Measurements from ENCODE around the gene FAM184B. TPM values are rescaled to one million over a fixed set of nuclear protein-coding genes. Genes with fewer than 3 reads are reported as not detected.
A peak's percentile ranks its signal among the peaks of the same experiment; 100 is the strongest.

FAM184B gene
- total RNA-seq, 4 donors from 2014 or later, result 0.07 to 0.13 TPM; not detected in 2

- no peak for DNase-seq (ENCODE audit: low spot score in 2 of 2)
- no peak overlapping the region for H3K4me3 ChIP-seq (ENCODE audit: low read depth, poor library complexity, severe bottlenecking)
- intact Hi-C loops (cut with DNase I; ENCODE audit: low total_unique reads), result no loop called here
- TF ChIP-seq CTCF (IDR thresholded peaks at IDR 0.05), result no peak
- no peak for TF ChIP-seq POLR2A (IDR thresholded peaks at IDR 0.05)
- 31 to 32% methylated on average over 1 of the region's 1 CpG for WGBS, 2 donors
Observed at GRCh38 chr4:17757621-17758020, 23.8 kb downstream of the FAM184B start.

- DNase-seq (ENCODE audit: low spot score in 2 of 2), result no peak
- H3K4me3 ChIP-seq (ENCODE audit: low read depth, poor library complexity, severe bottlenecking), result no peak overlapping the region
- TF ChIP-seq POLR2A (IDR thresholded peaks at IDR 0.05) (no peak), CTCF (IDR thresholded peaks at IDR 0.05) (no peak)
- intact Hi-C loops (cut with DNase I; ENCODE audit: low total_unique reads), result no loop called here
- WGBS, 2 donors, result 91 to 96% methylated on average over 2 of the region's 2 CpGs
Observed at GRCh38 chr4:17753646-17754045, 27.8 kb downstream of the FAM184B start.

GRCh38 chr4:17740702-17741101 is 40.7 kb downstream of the FAM184B start:
- H3K4me3 ChIP-seq (ENCODE audit: low read depth, poor library complexity, severe bottlenecking), result no peak overlapping the region
- 81 to 87% methylated on average over 4 of the region's 4 CpGs for WGBS, 2 donors
- intact Hi-C loops (cut with DNase I; ENCODE audit: low total_unique reads), result no loop called here
- TF ChIP-seq POLR2A (IDR thresholded peaks at IDR 0.05) (no peak), CTCF (IDR thresholded peaks at IDR 0.05) (no peak)
- DNase-seq (ENCODE audit: low spot score in 2 of 2), result no peak

- no peak overlapping the region for H3K4me3 ChIP-seq (ENCODE audit: low read depth, poor library complexity, severe bottlenecking)
- intact Hi-C loops (cut with DNase I; ENCODE audit: low total_unique reads), result no loop called here
- no peak for DNase-seq (ENCODE audit: low spot score in 2 of 2)
- TF ChIP-seq POLR2A (IDR thresholded peaks at IDR 0.05) (no peak), CTCF (IDR thresholded peaks at IDR 0.05) (no peak)
- 86 to 87% methylated on average over 2 of the region's 2 CpGs for WGBS, 2 donors
Observed at GRCh38 chr4:17736484-17736883, 44.9 kb downstream of the FAM184B start.

GRCh38 chr4:17726911-17727310 is 54.5 kb downstream of the FAM184B start:
- no peak overlapping the region for H3K4me3 ChIP-seq (ENCODE audit: low read depth, poor library complexity, severe bottlenecking)
- WGBS, 2 donors, result 90 to 95% methylated on average over 2 of the region's 2 CpGs
- TF ChIP-seq CTCF (IDR thresholded peaks at IDR 0.05) (no peak), POLR2A (IDR thresholded peaks at IDR 0.05) (no peak)
- intact Hi-C loops (cut with DNase I; ENCODE audit: low total_unique reads), result no loop called here
- DNase-seq (ENCODE audit: low spot score in 2 of 2), result peak in 1 of 2 donors; percentile 9

GRCh38 chr4:17723648-17724047 is 57.8 kb downstream of the FAM184B start:
- no peak for TF ChIP-seq POLR2A (IDR thresholded peaks at IDR 0.05)
- no peak for TF ChIP-seq CTCF (IDR thresholded peaks at IDR 0.05)
- DNase-seq (ENCODE audit: low spot score in 2 of 2), result peak in 1 of 2 donors; percentile 39
- intact Hi-C loops (cut with DNase I; ENCODE audit: low total_unique reads), result no loop called here
- WGBS, 2 donors, result 81 to 86% methylated on average over 7 of the region's 7 CpGs
- no peak overlapping the region for H3K4me3 ChIP-seq (ENCODE audit: low read depth, poor library complexity, severe bottlenecking)

All from lower leg skin (tissue), 4 donors.